ENCODE data around the gene DIP2C.

Gene DIP2C

DNA sequence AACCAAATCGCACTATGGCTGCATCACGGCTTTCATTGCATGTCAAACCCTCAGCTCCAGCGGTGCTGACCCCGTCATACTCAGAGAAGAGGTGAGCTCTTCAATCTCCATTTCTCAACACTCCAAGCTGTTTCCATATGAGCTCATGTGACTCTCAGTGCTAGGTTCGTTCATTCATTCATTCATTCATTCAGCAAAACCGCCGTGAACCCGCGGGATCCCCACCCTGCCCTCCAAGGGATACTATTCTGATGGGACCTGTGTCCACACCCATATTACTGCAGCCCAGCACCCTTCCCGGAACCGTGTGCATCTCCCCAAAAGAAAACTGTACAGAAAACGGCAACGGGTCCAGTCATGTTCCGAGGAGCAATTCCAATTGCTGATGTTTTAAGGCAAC is 184.7 kb downstream of the DIP2C start:
- CTCF ChIA-PET: no interaction called here
- DNase-seq (ENCODE audit: extremely low spot score): no peak
- no peak for TF ChIP-seq LEF1 (IDR thresholded peaks at IDR 0.05; ENCODE audit: borderline replicate concordance)
- no peak for TF ChIP-seq FOXA1 (IDR thresholded peaks at IDR 0.05)
- TF ChIP-seq FOXM1 (IDR thresholded peaks at IDR 0.05; ENCODE audit: borderline replicate concordance): no peak
- TF ChIP-seq CTBP1 (IDR thresholded peaks at IDR 0.05; ENCODE audit: borderline replicate concordance): no peak
- TF ChIP-seq BHLHE40 (IDR thresholded peaks at IDR 0.05; ENCODE audit: borderline replicate concordance): no peak
- no peak for TF ChIP-seq ZNF384 (IDR thresholded peaks at IDR 0.05)
- no peak for TF ChIP-seq L3MBTL2 (conservative IDR thresholded peaks at IDR 0.05)
- no peak for TF ChIP-seq SUZ12 (IDR thresholded peaks at IDR 0.05)
- TF ChIP-seq NFRKB (IDR thresholded peaks at IDR 0.05): no peak
- TF ChIP-seq ELF4 (IDR thresholded peaks at IDR 0.05): no peak
- TF ChIP-seq FOXK2 (IDR thresholded peaks at IDR 0.05): no peak
- no peak for TF ChIP-seq ARNT (IDR thresholded peaks at IDR 0.05)
- TF ChIP-seq TARDBP (IDR thresholded peaks at IDR 0.05): no peak
- TF ChIP-seq SP1 (IDR thresholded peaks at IDR 0.05): no peak
- no peak for TF ChIP-seq PKNOX1 (IDR thresholded peaks at IDR 0.05)
- TF ChIP-seq HDGF (IDR thresholded peaks at IDR 0.05; ENCODE audit: borderline replicate concordance): no peak
- POLR2A ChIA-PET: no interaction called here

DNA sequence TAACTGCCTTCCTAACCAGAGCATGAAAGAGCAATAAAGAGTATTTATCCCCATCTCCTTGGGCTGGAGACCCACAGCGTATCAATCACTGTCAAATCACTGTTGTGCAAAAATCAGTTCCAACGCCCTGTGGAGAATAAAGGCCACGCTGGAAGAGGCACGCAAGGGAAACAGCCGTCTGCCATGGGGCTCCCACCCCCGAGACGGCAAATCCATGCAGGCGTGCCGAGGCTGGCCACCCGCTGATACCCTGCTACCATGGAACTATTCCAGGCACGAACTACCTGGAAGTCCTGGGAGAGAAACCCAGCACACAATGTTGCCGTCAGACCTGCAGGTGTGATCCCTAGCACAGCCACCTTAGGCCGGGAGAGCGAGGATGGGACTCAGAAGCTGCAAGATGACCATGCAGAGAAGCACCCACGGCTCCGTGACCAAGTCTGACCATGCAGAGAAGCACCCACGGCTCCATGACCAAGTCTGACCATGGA is 185.3 kb downstream of the DIP2C start:
- DNase-seq (ENCODE audit: extremely low spot score): no peak
- ChIA-PET CTCF (no interaction called here), POLR2A (no interaction called here)
- TF ChIP-seq SUZ12 (IDR thresholded peaks at IDR 0.05) (no peak), SP1 (IDR thresholded peaks at IDR 0.05) (no peak), LEF1 (IDR thresholded peaks at IDR 0.05; ENCODE audit: borderline replicate concordance) (no peak), FOXK2 (IDR thresholded peaks at IDR 0.05) (no peak), ELF4 (IDR thresholded peaks at IDR 0.05) (no peak), HDGF (IDR thresholded peaks at IDR 0.05; ENCODE audit: borderline replicate concordance) (no peak), ARNT (IDR thresholded peaks at IDR 0.05) (no peak)

- TF ChIP-seq ZNF384 (IDR thresholded peaks at IDR 0.05) (no peak), BHLHE40 (IDR thresholded peaks at IDR 0.05; ENCODE audit: borderline replicate concordance) (no peak), ARNT (IDR thresholded peaks at IDR 0.05) (no peak), PKNOX1 (IDR thresholded peaks at IDR 0.05) (no peak), FOXA1 (IDR thresholded peaks at IDR 0.05) (no peak), SUZ12 (IDR thresholded peaks at IDR 0.05) (no peak), LEF1 (IDR thresholded peaks at IDR 0.05; ENCODE audit: borderline replicate concordance) (no peak), FOXK2 (IDR thresholded peaks at IDR 0.05) (no peak)
- no peak for DNase-seq (ENCODE audit: extremely low spot score)
- ChIA-PET POLR2A (no interaction called here), CTCF (no interaction called here)
These were observed 187.9 kb downstream of the DIP2C start for GRCh38 chr10:501596-501995.

GRCh38 chr10:500876-501275 is 188.6 kb downstream of the DIP2C start:
- ChIA-PET POLR2A (no interaction called here), CTCF (no interaction called here)
- DNase-seq (ENCODE audit: extremely low spot score): no peak
- TF ChIP-seq FOXA1 (IDR thresholded peaks at IDR 0.05): no peak
- TF ChIP-seq FOXK2 (IDR thresholded peaks at IDR 0.05): no peak
- TF ChIP-seq PKNOX1 (IDR thresholded peaks at IDR 0.05): no peak
- TF ChIP-seq ARNT (IDR thresholded peaks at IDR 0.05): no peak
- no peak for TF ChIP-seq BHLHE40 (IDR thresholded peaks at IDR 0.05; ENCODE audit: borderline replicate concordance)
- TF ChIP-seq L3MBTL2 (conservative IDR thresholded peaks at IDR 0.05): no peak
- no peak for TF ChIP-seq CTBP1 (IDR thresholded peaks at IDR 0.05; ENCODE audit: borderline replicate concordance)
- TF ChIP-seq HDGF (IDR thresholded peaks at IDR 0.05; ENCODE audit: borderline replicate concordance): no peak
- TF ChIP-seq ZNF384 (IDR thresholded peaks at IDR 0.05): no peak
- no peak for TF ChIP-seq LEF1 (IDR thresholded peaks at IDR 0.05; ENCODE audit: borderline replicate concordance)
- TF ChIP-seq NFRKB (IDR thresholded peaks at IDR 0.05): no peak
- no peak for TF ChIP-seq SUZ12 (IDR thresholded peaks at IDR 0.05)
- TF ChIP-seq TARDBP (IDR thresholded peaks at IDR 0.05): no peak
- TF ChIP-seq SP1 (IDR thresholded peaks at IDR 0.05): no peak
- TF ChIP-seq FOXM1 (IDR thresholded peaks at IDR 0.05; ENCODE audit: borderline replicate concordance): no peak

GRCh38 chr10:499991-500390 is 189.5 kb downstream of the DIP2C start:
- ChIA-PET POLR2A (no interaction called here), CTCF (no interaction called here)
- DNase-seq (ENCODE audit: extremely low spot score): no peak
- TF ChIP-seq PKNOX1 (IDR thresholded peaks at IDR 0.05) (no peak), LEF1 (IDR thresholded peaks at IDR 0.05; ENCODE audit: borderline replicate concordance) (no peak), TARDBP (IDR thresholded peaks at IDR 0.05) (no peak), BHLHE40 (IDR thresholded peaks at IDR 0.05; ENCODE audit: borderline replicate concordance) (no peak), L3MBTL2 (conservative IDR thresholded peaks at IDR 0.05) (no peak), FOXM1 (IDR thresholded peaks at IDR 0.05; ENCODE audit: borderline replicate concordance) (no peak)

GRCh38 chr10:498760-499435 is 190.6 kb downstream of the DIP2C start:
- POLR2A ChIA-PET: no interaction called here
- DNase-seq (ENCODE audit: extremely low spot score): no peak
- CTCF ChIA-PET: no interaction called here
- TF ChIP-seq SP1 (IDR thresholded peaks at IDR 0.05) (no peak), TARDBP (IDR thresholded peaks at IDR 0.05) (no peak), SUZ12 (IDR thresholded peaks at IDR 0.05) (no peak), ARNT (IDR thresholded peaks at IDR 0.05) (no peak), NFRKB (IDR thresholded peaks at IDR 0.05) (no peak), CTBP1 (IDR thresholded peaks at IDR 0.05; ENCODE audit: borderline replicate concordance) (no peak), PKNOX1 (IDR thresholded peaks at IDR 0.05) (no peak), LEF1 (IDR thresholded peaks at IDR 0.05; ENCODE audit: borderline replicate concordance) (no peak)

Measured in HEK293T (cell line).